ENCODE measurements around the gene POLR3H.

The POLR3H gene

DNA sequence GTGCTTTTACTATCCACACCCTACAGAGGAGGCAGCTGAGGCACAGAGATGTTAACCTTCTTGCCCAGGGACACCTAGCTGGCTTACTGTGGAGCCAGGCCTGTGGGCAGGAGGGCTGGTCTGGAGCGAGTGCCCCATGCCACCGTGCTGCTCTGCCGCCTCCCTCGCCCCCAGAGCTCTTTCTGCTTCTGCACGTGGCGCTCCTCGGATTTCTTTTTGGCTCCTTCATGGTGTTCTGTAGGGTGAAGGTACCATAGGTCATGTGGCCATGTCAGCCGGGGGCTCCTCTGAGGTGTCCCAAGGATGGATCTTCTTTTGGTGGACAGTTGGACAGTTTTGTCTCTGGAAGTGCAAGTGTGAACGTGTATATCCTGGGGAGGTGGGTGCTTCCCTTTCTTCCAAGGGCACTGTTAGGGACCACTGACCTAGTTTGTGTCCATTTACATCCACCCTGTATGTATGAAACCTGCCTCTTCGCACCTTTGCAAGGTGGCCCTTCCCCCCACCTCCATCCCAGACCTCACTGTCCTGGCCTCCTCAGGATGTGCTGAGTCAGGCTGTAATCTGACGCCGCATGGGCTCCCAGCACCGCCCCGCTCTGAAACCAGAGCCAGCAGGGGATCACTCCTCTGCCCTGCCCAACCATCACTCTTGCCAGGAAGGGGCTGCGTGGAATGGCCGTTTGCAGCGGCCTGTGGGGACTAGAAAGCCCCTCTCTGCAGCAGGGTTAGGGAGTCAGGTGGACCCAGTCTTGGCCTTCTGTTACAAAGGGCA is 31.7 kb downstream of the POLR3H start:
- DNase-seq, result no peak

DNA sequence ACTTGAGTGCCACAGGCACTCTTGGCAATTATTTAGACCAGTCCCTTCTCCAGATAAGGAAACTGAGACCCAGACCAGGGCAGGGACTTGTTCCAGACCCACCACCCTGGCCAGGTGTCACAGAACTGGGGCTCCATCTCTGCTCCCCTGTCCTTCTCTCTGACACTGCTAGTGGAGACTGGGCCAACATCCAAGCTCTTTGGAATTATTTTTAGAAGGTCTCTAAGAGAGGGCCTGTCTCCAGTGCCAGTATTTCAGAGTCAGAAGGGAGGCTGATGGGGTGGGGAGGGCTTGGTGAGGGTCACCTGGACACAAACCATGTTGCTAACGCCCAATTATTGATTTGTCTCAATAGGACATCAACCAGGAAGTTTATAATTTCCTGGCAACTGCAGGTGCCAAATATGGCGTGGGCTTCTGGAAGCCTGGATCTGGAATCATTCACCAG is 32.7 kb downstream of the POLR3H start:
- DNase-seq, result no peak

DNA sequence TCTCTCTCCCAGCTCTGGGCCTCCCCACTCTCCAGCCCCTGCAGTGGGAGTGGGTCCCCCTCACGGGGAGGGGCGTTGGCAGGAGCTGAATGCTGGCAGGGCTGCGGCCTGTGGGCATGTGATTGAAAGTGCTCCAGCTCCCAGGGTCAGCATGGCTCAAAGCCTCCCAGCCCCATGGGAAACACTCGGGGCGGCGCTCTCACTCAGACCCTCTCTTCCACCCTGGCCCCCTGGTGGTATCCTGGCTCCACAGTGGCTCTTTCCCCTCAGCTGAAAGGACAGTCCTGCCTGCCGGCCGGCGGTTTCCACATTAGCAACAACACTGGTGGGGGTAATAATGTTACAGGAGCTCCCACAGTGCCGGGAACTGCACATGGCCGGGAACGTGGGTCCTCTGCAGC is 35.5 kb downstream of the POLR3H start:
- DNase-seq, result no peak

DNA sequence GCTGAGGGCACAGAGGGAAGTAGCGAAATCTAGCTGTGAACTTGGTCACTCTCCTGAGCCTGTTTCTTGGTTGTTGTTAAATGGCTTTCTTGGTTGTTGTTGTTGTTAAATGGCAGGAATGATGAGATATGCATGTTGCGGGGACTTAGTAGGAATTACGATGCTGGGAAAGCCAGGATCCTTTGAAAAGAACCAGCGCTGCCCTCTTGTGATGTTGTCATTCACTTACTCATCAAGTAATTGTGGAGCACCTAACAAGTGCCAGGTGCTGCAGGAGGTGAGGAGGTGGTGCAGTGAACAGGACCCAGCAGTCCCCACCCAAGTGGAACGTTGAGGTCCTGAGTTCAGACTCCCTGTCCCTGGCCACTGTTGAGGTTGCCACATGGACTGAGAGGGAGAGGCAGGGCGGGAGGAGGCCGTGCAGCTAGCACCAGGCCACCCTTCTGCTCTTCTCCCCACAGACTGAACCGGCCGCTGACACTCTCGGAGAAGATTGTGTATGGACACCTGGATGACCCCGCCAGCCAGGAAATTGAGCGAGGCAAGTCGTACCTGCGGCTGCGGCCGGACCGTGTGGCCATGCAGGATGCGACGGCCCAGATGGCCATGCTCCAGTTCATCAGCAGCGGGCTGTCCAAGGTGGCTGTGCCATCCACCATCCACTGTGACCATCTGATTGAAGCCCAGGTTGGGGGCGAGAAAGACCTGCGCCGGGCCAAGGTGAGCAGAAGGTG is 36.8 kb downstream of the POLR3H start:
- no peak for DNase-seq

DNA sequence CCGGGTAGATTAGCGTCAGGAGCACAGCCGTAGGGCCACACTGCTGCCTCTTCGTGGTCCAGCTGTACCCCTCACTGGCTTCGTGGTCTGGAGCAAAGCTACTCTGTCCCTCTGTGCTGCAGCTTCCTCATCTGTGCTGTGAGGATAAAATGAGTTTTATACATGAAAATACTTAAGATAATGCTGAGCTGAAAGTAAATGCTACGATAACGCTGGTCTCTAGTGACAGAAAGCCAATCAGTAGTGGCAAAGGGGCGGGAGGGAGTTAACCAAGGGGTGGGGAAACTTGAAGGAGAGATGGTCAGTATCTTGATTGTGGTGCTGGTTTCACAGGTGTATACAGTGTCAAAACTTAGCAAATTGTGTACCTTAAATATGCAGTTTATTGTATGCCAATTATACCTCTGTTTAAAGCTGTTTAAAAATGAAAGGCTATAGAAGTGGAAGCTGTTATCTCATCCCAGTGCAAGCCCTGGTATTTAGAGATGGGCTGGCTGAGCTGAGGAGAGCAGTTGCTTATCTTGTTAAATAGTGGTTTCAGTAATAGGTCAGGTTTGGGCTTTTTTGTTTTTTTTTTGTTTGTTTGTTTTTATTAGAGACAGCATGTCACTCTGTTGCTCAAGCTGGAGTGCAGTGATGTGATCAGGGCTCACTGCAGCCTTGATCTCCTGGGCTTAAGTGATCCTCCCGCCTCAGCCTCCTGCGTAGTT is 38.6 kb downstream of the POLR3H start:
- DNase-seq, result no peak

DNA sequence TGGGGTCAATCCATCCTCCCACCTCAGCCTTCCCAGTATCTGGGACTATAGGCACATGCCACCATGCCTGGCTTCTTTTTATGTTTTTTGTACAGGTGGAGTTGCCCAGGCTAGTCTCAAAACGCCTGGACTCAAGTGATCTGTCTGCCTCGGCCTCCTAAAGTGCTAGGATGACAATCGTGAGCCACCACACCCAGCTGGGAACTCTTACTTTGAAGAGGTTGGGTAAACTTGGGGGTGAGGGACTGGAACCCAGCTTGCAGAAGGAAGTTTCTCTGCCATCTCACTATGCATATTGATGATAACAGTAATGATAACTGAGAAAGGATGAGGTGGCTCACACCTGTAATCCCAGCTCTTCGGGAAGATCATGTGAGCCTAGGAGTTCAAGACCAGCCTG is 39.5 kb downstream of the POLR3H start:
- DNase-seq, result no peak

DNA sequence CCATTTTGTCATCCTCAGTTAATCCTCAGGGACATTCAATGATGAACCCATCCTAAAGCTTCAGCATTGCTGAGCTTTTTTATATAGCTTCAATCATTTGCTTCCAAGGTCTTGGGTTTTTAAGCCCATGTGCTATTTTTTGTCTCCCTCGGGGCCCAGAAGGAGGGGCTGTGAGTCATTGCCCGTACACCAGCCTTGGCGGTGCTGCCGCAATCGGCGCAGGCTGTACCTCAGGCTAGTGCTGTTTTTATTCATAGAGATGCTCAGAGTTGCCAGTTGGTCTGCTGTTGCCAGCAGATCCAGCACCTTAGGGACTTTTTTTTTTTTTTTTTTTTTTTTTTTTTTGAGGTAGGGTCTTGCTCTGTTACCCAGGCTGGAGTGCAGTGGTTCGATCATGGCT is 39.9 kb downstream of the POLR3H start:
- no peak for DNase-seq

DNA sequence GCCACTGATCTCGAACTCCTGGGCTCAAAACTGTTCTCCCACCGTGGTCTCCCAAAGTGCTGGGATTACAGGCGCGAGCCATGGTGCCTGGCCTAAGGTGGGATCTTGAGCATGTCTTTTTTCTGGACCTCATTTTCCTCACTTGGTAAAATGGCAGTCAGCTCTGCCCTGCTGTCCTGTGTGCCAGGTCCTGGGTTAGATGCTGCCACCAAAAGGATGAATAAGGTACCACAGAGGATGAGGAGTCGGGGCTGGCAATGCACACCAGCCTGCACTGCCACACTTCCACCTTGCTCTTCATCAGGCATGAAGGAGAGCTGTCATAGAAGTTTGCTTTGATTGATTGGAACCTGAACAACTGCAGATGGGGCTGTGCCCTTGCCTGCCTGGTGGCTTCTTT is 43.1 kb downstream of the POLR3H start:
- no peak for DNase-seq

DNA sequence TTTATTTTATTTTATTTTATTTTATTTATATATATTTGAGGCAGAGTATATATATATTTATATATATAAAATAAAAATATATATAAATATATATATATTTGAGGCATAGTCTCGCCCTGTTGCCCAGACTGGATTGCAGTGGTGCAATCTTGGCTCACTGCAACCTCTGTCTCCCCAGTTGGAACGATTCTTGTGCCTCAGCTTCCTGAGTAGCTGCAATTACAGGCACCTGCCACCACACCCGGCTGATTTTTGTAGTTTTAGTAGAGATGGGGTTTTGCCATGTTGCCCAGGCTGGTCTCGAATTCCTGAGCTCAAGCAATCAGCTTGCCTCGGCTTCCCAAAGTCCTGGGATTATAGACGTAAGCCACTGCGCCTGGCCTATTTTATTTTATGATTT is 44.0 kb downstream of the POLR3H start:
- DNase-seq, result no peak

DNA sequence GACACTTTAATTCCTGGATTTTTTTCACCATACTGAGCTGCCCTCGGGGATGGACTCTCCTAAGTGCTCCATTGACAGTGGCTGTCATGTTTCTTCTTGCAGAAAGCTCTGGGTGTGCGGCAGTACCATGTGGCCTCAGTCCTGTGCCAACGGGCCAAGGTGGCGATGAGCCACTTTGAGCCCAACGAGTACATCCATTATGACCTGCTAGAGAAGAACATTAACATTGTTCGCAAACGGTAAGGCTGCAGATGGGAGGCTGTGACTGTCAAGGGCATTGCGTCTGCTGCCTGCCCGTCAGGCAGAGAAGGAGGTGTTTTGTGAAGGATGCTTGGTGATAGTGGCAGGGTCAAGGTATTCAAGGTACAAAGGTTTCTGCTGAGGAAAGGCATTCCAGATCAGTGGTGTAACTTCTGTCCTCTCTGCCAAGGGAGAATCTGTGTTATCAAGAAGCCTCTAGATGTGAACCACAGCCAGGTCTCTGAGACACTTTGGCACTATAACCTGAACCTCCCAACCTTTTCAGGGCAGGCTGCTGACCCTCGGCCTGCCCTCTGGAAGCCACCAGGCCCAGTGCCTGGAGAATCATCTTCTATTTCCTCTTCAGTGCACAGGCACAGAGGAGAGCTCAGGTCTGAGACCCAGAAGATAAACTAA is 44.5 kb downstream of the POLR3H start:
- no peak for DNase-seq

DNA sequence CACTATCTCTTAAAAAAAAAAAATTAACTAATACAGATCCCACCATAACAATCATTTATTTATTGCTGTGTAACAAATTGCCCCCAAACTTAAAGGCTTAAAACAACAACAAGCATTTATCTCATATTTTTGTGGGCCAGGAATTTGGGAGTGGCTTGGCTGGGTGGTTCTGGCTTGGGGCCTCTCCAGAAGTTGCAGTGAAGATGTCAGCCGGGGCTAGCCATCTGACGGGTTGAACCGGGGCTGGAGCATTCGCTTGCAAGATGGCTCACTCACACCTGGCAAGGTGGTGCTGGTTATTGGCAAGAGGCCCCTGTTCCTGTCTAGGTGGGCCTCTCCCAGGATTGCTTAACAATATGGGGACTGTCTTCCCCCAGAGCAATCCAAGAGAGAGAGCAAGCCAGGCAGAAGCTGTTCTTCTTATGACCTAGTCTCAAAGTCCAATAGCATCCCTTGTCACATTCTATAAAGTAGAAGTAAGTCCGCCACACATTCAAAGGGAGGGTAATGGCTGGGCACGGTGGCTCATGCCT is 45.9 kb downstream of the POLR3H start:
- no peak for DNase-seq

DNA sequence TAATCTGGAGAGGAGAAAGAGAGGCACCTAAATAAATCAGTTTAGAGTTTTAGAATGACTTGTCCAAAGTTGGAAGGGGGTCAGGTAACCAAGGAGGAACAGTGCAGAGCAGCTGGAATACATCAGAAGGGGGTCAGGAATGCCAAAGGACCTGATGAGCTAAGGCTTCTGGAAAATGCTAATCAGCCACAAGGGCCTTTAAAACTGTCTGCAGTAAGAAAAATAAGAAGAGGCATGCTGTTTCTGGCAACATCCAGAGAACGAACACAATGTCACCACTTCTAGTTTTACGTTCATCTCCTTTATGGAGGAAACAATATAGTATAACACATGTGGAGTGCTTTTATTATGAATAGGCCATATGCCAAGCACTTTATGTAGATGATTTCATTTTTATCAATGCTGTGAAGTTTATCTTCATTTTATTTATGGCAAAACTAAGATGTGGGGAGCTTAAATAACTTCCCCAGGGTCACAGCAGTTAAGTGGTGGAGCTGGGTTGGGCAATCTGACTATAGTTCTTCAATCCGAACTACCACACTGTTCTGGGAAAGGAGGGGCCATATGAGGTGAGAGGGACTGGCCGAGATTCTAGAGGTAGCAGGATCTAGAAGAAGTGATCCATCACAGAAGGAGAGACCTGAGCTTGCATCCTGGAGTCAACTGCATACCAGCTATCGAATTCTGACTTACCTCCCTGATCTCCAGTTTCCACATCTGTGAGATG is 52.7 kb downstream of the POLR3H start:
- DNase-seq, result no peak

DNA sequence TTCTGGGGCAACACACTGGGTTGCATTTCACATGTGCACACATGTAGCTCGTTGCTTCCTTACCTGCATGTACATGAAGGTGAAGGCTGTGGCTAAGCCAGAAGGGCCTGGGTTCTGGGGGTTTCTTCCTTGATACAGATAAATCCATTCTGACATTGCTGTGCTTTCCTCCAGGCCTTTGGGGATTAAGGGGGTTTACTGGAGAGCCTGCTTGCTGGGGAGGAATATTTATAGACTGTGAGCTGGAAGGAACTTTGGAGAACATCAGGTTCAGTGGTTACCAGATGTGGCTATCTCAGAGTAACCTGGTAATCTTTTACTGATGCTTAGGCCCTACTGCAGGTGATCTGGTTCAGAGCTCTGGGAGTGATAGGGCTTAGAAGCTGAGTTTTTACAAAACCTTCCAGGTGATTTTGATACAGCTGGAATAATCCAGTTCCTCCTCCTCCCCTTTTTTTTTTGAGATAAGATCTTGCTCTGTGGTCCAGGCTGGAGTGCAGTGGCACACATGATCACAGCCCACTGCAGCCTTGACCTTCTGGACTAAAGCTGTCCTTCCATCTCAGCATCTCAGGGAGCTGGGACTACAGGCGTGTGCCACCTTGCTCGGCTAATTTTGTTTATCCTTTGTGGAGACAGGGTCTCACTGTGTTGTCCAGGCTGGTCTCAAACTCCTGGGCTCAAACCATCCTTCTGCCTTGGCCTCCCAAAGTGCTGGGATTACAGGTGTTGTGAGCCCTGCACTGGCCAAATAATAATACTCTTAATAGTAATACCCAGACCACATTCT is 55.5 kb downstream of the POLR3H start:
- DNase-seq, result no peak

DNA sequence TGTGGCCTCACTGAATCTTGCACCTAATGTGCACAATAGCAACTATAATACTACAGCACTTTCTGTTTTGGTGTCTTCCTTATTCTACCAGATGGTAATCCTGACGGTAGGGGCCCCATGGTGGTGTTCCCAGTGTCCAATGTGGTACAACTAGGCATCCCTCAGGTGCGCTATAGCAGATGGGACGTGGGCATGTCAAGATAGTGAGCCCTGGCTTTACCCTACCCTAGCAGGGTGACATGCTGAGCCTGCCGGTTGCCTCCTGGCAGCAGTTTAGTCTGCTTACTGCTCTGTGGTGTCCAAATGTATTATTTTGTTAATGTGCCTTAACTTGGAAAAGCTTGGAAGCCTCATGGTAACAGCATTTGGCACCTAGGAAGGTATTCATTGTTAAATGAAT is 56.2 kb downstream of the POLR3H start:
- no peak for DNase-seq

DNA sequence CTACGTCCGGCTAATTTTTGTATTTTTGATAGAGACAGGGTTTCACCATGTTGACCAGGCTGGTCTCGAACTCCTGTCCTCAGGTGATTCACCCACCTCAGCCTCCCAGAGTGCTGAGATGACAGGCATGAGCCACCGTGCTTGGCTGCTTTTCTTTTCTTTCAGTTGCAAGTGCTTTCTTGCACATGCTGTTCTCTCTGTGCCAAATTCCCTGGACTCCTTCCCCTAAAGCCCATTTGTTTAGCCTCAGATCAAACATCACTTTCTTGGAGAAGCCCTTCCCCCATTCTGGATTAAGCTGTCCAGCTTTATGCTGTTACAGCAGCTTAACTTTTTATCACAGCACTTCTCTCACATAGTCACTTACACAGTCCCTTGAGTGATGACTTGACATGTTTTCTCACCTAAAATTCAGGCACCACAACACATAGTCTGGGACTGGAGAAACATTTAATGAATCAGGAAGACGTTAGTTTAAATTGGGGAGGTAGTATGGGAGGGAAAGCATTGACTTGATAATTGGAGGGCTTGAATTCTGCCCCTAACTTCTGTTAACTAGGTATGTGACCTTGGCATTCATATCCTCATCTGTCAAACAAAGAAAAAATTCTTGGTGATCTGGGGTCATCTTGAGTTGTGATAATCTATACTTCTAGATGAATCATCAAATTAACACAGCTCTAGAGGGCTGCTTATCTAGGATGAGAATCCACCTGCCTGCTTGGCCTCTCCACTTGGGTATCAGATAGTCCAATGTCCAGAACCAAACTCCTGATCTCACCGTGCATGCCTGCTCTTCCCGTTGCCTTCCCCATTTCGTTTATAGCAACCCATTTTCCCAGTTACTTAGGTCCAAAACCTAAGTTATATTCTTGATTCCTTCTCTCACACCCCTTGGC is 57.0 kb downstream of the POLR3H start:
- no peak for DNase-seq

DNA sequence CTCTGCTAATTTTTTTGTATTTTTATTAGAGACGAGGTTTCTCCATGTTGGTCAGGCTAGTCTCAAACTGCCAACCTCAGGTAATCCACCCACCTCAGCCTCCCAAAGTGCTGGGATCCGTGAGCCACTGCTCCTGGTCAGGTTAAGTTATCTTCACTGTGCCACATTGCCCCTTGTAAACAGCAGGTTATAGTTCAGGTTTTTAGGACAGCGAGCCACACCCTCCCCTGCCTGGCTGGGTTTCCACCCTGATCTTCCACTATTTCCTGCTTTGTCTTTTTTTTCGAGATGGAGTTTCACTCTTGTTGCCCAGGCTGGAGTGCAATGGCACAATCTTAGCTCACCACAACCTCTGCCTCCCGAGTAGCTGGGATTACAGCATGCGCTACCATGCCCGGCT is 59.2 kb downstream of the POLR3H start:
- DNase-seq, result no peak

DNA sequence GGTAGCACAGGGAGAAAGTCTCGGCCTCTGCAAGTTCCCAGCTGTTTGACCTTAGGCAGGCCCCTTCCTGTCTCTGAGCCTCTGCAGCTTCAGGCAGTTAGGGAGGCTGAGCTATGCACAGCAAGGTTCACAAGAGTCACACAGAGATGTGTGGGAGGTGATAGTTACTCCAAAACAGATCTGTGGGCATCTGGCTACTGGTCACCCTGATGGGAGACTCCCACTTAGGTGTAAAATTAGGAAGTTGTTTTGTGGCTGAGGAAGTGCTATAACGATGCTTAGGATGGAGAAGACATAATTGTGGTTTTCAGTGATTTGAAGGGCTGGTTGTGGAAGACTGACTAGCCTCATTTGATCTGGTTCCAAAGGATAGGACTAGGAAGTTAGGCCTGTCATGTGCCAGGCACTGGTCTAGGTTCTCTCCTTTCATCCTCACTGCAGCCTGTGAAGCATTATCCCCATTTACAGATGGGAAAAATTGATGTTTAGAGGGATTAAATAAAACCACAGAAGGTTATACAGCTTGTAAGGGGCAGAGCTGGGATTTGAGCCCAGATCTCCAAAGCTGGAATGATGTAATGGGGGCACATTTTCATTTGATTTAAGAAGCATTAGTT is 61.8 kb downstream of the POLR3H start:
- no peak for DNase-seq

DNA sequence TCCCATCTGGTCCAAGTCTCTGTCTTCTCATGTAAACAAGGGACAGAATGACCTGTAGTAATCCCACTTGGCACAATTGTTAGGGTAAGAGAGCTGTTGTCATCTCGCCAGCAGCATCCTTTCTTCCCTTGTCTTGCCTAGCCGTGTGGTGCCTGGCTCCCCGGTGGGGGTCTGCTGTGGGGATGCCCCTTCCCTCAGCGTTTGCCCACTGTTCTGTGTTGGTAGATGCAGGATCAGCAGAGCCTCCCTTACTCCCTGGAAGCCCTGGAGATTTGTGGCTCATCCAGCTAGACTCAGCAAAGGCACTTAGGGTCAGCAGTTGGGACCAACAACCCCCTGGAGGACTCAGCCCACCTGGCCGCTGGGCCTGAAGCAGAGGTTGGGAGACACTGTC is 62.3 kb downstream of the POLR3H start:
- DNase-seq, result no peak

DNA sequence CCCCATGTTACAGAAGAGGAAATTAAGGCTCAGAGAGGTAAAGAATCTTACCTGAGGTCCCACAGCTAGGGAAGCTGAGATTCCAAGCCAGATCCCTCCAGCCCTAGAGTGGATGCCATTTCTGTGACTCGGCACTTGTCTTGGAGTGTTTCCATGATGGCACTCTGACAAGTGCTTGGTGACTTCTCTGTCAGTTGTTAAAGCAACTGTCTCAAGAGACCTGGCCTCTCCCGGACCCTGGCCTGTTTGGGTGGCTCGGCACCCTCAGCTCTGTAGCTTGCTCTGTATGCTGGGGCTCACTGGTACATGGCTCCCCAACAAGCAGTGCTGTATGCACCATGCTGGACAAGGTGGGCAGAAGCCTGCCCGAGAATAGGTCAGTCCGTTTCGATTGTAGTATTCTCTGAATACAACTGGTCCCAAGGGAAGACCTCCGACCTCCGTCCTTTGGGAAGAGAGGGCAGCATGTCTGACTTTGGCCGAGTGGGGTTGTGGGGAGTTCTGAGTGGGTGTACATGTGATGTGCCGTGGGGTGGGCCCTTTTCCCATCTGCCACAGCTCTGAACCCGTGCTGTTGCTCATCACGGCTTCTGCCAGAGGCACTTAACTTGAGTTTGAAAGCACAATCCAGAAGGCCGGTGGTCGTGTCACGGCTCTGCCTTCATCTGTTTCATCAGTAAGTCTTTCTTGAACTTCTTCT is 63.0 kb downstream of the POLR3H start:
- no peak for DNase-seq

DNA sequence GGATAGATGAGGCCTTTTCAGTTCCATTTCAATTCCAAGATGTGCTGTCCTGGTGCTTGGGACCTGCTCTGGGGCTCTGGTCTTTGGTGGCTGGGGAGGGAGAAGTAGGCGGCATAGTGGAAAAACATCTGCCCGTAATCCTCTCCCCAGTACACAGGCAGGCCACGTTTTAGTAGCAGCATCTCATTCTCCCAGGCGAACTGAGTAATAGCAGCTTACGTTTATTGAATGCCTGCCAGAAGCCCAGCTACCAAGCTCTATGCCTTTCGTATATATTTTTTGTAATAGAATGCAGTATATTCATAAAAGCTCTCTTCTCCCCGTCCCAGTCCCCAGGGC is 63.9 kb downstream of the POLR3H start:
- DNase-seq, result no peak
